Measurements from ENCODE around the gene ZNF816.
"Not testable (repeated sequence)": the region's sequence is repeated elsewhere in the genome, so short reads cannot be mapped to it uniquely, and the experiment has no call there.

ZNF816 gene

DNA sequence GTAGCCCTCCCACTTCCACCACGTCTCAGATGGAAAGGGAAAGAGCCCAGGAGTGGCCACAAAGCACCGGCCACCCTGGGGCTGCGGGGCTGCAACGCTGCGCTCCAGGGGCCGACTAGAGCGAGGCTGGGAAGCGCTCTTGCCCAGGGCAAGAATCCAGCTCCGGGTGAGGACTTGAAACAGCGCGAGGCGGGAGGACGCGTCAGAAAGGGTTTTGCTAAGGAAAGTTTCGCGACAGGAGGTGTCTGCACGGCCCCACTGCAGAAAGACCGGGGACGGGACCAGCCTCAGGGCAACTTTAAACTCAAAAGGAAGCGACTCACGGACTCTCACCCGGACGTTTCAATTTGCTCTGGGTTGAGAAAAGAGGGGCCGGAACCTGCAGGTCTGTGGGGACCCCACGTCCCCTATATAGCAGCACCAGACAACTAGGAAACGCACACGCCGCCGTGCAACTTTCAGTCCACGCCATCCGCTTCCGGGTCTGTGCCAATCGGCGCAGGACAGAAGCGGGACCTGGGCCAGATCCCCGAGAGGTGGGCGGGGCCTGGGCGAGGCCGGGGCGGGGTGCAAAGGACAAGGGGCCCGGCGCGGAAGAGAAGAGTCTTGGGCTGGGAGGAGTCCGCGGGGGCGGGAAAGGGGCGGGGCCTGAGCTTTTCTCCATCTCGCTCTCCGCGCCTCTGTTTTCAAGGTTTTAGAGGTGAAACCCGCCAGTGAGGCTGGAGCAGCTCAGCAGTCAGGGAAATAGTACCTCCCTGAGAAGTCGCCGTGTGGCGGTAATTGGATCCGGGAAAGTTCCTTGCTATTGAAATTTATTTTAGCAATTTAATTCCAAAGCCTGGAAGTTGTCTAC is at the start of gene ZNF816:
ZNF816 (minus strand) TSS at position 488 of the 853 bp plus-strand sequence. CDS start 6,792 bp downstream, outside the sequence.
- no peak for DNase-seq

DNA sequence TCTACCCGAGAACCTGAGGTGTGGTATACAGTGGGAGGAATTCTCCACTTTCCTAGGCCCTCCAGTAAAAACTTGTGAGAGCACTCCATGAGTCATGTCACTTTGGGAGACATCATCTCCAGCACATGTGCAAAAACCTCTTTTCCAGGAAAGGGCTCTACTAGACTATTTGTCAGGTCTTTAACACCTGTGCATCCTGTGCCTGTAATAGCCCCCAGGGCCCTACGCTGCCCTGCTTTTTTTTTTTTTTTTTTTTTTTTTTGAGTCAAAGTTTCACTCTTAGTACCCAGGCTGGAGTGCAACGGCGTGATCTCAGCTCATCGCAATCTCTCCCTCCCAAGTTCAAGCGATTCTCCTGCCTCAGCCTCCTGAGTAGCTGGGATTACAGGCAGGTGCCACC is 49.3 kb upstream of the ZNF816 start:
- DNase-seq = no peak

DNA sequence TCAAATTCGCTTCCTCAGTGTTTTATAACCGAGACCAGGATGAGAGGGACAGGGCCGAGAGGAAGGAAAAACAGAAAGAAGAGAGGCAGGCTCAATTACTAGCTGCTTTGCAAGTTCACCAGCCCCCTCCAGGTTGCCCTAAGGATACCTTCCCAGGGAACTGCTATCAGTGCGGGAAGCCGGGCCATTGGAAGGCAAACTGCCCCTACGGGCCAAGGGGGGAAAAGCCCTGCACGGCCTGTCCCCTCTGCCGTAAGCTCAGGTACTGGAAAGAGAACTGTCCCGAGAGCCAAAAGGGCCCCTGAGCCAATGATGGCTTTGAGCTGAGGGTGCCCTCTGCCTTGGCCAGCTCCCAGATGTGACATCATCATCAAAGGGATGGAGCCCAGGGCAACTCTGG is 47.8 kb upstream of the ZNF816 start:
- DNase-seq = no peak

DNA sequence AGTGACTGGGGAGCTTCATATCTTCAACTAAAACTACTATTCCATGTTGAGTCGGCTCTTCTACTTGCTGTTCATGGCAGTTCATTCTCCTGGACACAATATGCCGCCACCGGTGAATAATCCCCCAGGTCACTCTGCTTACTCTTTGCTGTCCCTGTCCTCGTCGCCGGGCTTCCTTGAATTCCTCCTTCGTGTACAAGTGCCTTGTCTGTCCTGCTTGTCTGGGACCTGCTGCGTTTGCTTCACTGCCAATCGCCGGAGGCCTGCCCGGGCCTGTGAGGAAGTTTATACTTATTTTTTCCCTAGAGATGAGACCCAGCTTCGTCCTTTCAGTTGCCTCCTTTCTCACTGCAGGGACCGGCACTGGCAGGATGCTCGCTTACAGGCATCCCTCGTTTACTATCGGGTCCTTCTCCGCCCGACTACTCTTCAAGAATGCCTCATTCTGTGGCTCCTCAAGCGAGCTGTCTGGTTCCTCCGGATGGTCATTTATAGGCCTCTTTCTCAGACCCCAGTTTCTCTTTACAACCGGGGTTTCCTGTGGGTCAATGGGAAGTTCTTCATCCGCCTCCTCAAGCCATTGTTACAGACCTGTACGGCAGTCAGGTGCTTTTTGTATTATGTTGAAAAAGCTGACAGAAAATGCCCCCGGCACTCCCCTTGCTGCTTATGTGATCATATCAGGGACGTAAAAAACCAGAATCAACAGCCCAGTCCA is 45.5 kb upstream of the ZNF816 start:
- no peak for DNase-seq

DNA sequence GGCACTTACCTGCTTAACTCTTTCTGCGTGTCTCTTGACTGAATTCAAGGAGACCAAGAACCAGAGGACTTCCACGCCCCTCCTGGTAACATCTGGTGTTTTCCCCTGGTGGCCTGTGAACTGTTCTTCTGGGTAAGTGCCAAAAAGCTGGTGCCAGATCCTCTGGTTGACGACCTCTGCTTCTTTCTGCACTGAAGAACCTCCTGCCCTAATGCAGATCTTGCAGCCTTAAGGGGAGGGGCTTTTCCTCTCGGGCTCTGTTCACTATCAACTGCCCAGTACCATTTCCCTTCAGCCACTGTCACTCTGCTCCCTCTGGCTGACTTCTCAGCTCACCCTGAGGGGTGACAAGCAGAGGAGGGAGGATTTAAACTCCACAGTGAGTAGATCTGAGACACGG is 44.9 kb upstream of the ZNF816 start:
- no peak for DNase-seq

DNA sequence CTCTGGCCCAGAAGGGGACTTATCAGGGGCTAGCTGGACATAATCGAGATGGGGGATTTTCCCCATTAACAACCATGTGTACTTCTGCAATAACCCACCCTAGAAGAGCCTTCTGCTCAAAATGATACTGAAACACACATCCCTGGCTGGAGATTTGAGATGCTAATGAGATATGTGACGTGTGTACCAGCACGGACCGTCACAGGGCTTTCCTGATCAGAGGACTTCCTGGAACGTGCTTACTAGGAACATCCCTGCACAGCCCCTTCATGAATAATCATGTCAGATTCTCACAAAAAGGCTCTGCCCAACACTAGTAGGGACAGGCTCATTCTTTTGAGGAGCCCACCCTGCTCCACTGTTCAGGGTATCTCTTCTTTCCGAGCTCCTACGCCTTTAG is 44.5 kb upstream of the ZNF816 start:
- DNase-seq = no peak

DNA sequence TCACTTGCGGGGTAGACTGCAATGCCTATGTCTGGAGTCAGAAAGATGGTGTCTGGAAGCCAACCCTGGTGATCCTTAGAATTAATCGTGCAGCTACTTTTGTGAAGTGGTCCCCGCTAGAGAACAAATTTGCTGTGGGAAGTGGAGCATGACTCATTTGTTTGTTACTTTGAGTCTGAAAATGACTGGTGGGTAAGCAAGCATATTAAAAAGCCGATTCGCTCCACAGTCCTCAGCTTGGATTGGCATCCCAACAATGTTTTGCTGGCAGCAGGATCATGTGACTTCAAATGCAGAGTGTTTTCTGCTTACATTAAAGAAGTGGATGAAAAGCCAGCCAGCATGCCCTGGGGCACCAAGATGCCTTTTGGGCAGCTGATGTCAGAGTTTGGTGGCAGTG is 41.6 kb upstream of the ZNF816 start:
- no peak for DNase-seq

DNA sequence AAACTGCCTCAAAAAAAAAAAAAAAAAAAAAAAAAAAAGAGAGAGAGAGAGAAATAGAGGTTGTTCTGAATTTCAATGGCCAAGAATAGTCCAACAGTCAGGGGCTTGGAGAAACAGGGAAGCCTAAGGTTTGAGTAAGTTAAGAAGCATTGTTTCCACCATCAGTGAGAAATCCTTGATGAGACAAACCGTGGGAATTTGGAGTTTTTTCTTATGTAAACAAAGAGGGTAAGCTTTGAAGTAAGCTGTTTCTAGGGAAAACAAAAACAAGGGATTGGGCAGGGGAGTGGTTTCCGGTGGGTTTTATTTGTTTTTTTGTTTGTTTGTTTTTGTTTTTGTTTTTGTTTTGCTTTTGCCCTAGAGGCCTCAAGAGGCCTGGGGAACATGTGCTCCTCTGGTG is 39.8 kb upstream of the ZNF816 start:
- DNase-seq = no peak

DNA sequence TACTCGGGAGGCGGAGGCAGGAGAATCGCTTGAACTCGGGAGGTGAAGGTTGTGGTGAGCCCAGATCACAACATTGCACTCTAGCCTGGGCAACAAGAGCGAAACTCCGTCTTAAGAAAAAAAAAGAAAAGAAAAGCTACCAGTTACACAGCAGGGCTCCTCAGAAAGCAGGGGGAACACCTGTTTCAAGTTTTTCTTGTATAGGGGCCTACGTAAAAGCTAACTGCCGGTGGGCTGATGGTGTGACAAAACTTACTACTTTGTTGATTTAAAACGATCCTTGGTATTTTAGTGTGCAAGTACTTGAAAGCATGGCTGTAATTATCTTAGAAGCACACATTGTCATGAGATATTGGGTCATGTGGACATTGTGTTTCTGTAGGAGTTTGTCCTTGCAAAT is 35.3 kb upstream of the ZNF816 start:
- no peak for DNase-seq

DNA sequence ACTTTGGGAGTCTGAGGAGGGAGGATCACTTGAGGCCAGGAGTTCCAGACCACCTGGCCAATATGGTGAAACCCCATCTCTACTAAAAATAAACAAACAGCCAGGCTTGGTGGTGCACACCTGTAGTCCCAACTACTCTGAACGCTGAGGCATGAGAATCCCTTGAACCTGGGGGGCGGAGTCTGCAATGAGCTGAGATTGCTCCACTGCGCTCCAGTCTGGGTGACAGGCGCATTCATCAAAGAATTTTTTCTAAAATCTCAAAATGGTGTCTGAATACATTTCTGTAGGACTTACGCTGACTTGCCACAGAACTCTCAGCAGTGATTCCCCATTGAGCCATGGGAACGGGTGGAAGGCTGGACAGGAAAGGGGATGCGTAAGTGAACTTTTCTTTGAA is 33.0 kb upstream of the ZNF816 start:
- no peak for DNase-seq

DNA sequence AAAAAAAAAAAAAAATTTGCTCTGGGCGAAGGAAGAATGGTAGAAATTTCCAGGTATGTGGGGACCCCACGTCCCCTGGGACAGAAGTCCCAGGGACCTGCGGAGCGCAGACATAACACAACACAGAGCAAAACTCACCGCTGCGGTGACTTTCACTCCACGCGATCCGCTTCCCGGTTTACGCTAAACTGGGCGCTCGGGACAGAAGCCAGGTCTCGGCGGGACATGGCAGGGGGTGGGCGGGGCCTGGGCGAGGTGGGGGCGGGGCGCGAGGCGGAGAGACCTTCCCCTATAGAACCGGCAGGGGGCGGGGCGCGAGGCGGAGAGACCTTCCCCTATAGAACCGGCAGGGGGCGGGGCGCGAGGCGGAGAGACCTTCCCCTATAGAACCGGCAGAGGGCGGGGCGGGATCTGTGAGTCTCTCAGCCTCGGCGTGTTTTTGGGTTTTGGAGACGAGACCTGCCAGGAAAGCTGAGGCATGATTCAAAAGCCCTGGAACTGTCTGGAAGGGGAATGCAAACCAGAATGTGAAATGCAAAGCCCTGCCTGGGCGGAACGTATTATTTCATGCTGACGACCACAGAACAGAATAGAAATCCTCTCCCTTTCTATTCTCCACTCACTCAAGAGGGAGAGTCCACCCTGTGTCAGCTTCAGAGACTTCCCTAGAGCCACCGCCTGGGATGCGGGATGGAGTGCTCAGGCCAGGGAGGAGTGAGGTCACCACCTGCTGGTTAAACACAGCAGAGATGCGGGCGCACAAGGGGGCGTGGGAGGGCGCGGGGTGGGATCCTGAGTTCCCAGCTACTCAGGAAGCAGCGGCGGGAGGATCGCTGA is 30.9 kb upstream of the ZNF816 start:
- DNase-seq = no peak

DNA sequence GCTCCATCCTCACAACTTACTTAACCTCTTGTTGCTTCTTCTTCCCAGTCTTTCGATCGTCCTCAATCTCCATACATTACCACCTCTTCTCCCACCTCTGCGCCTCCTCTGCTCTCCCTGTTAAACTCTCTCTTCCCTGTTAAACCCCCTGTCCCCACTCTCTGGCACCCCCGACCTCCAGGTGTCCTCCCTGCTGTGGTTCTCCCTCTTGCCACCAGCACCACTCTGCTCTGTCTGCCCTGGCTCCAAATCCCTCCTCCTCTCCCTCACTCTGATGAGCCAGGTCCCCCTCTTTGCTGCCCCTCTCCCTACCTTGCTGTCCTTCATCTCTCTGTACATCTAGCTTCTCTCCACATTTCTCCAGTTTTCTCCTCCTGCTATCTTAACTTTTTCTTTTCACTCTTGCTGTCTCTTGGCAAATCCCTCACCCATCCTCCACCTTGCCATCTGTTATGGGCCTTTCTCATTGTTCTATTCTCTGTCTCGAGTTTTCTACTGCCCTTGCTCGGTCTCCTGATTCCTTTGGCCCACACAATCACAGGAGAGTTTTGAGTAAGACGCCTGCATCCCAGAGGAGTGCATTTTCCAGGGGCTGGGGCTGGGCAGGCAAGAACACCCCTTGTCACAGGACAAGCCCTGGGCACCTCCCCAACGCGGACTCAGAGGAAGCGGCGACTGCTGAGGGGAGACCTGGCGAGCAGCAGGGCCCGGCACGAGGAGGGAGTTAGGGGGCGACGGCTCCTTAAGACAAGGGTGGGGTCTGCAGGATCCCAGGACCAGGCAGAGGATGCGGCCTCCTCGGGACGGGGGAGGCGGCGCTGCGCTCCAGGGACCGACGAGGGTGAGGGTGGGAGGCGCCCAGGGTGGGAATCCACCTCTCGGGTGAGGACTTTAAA is 29.7 kb upstream of the ZNF816 start:
- no peak for DNase-seq

DNA sequence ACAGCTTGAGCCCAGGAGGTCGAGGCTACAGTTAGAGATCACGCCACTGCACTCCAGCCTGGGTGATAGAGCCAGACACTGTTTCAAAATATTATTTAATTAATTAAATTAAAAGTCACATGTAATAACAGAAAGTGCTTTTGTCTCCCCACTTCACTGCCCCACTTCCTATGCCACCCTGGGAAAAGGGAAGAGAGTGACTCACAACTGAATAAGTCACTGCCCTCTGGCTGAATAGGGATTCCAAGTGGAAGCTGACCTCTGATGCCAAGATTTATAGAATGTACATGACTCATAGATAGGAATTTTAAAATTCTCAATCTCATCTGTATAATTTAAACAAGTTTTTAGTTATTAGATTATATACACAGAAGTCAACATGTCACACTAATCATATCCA is 28.8 kb upstream of the ZNF816 start:
- no peak for DNase-seq

DNA sequence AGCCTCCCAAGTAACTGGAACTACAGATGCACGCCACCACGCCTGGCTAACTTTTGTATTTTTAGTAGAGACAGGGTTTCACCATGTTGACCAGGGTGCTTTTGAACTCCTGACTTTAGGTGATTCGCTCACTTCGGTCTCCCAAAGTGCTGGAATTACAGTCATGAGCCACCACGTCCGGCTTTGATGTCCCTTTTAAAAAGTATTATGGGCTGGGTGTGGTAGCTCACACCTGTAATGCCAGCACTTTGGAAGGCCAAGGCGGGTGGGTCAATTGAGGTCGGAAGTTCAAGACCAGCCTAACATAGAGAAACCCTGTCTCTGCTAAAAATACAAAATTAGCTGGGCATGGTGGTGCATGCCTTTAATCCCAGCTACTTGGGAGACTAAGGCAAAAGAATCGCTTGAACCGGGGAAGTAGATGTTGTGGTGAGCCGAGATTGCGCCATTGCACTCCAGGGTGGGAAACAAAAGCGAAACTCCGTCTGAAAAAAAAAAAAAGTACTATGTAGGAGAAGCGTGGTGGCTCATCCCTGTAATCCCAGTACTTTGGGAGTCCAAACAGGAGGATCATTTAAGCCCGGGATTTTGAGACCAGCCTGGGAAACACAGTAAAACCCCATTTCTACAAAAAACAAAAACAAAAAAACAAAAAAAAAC is 28.2 kb upstream of the ZNF816 start:
- no peak for DNase-seq

DNA sequence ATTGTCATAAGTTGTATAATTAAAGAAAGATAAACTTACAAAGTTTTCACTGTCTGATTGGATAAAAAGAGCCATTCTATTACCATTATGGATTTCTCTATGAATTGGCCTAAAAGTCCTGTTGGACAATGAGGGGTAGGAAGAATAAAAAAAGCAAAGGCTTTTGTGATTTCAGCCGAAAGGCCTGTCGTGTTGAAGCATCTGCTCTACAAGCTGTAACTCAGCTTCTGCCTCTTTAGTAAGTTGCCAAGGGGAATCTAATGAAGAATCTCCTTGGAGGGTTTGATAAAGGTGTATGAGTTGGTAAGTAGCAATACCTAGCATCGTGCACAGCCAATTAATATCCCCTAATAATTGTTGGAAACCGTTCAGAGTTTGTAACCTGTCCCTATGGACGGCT is 25.8 kb upstream of the ZNF816 start:
- DNase-seq = no peak

DNA sequence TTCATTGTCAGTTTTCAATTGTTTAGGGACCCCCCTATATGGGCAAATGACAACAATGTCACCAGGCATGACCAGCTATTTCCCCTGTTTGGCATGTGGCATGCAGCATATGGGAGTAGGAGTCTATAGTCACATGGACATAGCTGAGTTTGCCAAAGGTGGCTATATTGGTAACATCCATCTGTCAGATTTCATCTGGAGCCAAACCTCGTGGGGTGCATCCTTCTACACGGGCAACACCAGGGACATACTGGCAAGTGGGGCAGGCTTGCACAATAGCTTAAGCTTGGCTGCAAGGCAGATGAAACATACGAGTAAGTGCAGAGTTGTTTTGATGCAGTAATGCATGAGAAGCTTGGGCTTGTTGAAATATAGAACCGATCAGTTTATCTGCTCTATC is 24.5 kb upstream of the ZNF816 start:
- DNase-seq = no peak

DNA sequence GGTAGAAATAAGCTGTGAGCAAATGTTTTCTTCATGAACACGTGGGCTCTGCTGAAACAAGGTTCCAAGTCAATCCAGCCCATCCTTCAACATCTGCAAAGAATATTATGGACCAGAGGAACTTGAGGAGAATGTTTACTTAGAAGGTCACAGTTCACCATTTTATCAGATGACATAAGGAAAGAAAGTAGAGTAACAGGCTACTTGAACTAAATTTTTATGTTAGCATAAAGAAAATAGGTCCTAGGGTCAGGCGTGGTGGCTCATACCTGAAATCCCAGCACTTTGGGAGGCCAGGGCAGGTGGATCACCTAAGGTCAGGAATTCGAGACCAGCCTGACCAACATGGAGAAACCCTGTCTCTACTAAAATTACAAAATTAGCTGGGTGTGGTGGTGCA is 20.5 kb upstream of the ZNF816 start:
- not testable (repeated sequence) for DNase-seq

DNA sequence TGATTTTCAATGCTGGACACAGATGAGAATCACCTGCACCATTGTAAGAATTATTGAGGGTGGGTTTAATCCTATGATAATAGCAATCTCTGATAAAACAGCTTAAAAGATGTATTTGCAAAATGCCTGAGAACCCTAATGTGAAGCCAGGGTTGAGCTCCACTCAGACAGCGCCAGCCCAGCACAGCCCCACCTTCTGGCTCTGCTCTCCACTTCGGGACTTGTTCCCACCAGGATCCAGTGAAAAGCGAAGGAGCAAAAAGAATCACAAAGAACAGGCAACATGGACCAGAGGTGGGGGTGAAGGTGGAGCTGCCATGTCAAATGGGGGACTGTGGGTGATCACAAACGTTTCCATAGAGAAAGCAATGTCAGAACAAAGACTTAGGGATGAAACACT is 18.6 kb upstream of the ZNF816 start:
- no peak for DNase-seq

DNA sequence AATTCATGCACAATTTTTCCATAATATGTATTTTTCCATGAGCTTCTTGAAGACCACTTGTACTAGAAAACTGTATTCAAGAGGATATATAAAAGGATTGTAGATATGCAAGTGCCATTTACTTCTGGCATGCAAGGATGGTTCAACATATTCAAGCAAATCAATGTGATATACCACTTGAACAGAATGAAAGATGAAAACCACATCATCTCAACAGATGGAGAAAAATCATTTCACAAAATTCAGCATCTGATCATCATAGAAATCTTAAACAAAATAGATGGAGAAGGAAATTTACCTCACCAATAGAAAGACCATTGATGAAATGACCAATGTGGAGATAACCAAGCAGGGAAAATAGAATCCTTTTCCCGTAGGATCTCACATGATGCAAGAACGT is 5.1 kb upstream of the ZNF816 start:
- DNase-seq = no peak

DNA sequence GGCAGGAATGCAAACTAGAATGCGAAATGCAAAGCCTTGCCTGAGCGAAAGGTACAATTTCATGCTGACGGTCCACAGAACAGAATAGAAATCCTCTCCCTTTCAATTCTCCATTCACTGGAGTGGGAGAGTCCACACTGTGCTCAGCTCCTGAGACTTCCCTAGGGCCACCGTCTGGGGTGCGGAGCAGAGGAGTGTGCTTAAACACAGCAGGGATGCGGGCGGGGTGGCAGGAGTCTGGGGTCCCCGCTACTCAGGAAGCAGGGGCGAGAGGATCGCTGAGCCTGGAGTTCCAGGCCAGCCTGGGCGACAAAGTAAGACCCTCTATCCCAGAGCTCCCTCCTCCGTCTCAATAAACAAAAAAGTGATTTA is 552 bp upstream of the ZNF816 start:
- DNase-seq = no peak

DNA sequence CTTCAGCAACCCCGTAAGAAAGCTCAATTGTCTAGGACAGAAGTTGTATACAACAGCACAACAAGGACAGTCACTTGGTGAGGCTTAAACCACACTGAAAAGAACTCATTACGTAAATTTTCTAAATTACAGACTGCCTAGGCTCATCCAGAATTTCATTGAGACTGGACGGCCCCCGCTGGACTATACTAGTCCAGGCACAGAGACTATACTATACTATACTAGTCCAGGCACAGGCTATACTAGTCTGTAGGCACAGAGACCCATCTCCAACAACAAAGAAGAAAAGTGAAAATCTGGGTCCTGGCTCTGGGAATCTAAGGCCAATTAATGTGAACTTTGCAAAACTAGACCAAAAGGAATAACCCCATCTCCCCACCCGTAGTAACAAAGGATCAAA is 700 bp downstream of the ZNF816 start:
- no peak for DNase-seq
